ENCODE data around the gene PARD3B.

PARD3B gene

GRCh38 chr2:205361272-205361671 is 816.0 kb downstream of the PARD3B start:
- no peak overlapping the region for H3K27ac ChIP-seq
- H3K4me3 ChIP-seq, result no peak overlapping the region
- no peak for DNase-seq (ENCODE audit: low spot score)
- TF ChIP-seq, protein P1, sequence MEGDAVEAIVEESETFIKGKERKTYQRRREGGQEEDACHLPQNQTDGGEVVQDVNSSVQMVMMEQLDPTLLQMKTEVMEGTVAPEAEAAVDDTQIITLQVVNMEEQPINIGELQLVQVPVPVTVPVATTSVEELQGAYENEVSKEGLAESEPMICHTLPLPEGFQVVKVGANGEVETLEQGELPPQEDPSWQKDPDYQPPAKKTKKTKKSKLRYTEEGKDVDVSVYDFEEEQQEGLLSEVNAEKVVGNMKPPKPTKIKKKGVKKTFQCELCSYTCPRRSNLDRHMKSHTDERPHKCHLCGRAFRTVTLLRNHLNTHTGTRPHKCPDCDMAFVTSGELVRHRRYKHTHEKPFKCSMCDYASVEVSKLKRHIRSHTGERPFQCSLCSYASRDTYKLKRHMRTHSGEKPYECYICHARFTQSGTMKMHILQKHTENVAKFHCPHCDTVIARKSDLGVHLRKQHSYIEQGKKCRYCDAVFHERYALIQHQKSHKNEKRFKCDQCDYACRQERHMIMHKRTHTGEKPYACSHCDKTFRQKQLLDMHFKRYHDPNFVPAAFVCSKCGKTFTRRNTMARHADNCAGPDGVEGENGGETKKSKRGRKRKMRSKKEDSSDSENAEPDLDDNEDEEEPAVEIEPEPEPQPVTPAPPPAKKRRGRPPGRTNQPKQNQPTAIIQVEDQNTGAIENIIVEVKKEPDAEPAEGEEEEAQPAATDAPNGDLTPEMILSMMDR (IDR thresholded peaks at IDR 0.05), result no peak

DNA sequence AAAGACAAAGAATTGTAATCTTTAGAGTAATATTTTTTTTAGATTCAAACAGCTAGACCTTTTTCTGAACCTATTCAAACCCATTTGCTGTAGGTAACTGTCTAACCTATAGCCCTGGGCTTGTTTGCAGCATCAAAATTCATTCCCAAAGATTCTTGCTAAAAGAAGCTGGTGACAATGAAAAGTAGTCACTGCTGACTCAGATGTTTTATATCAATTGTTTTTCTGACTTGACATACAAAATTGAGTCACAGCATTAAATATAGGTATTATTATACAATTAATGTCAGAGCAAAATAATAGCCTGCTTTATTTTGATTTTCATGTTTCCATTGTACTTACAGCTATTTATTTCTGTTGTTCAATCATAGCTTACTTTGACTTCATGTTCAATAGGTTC is 816.7 kb downstream of the PARD3B start:
- no peak for DNase-seq (ENCODE audit: low spot score)
- H3K27ac ChIP-seq, result no peak overlapping the region
- TF ChIP-seq, protein P1 (IDR thresholded peaks at IDR 0.05), result no peak
- H3K4me3 ChIP-seq, result no peak overlapping the region

GRCh38 chr2:205364261-205364660 is 819.0 kb downstream of the PARD3B start:
- Histone ChIP-seq H3K27ac (no peak overlapping the region), H3K4me3 (no peak overlapping the region)
- no peak for DNase-seq (ENCODE audit: low spot score)
- TF ChIP-seq, protein P1 (IDR thresholded peaks at IDR 0.05), result no peak

DNA sequence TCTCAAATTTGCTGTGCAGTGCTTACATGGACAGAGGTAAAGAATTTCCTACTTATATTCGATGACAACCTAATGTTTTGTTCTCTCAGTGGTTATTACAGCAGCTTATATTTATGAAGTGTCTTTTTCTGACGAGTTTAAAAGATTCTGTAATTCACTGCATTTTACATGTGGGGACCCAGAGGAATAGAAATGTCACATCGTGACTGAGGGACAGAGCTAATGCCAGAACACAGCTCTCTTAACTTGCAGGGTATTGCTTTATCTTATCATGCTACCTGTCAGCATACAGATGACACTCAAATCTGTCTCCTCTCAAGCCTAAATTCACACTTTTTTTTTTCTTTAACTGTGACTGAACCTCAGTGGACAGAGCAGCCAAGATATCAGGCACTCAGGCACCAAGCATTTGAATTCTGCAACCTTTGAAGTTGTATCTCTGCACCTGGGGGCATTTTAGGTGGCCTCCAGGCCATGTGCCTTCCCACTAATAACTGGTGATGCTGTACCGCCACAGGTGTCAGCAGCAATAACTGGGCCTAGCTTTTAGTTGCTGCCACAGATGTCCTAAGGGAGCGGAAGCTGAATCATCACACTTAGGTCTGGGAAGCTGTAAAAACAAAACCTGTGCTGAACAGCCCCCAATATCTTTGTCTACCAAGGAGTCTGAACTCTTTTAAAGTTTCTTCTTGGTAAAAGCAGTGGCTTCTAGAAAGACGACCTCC is 821.2 kb downstream of the PARD3B start:
- TF ChIP-seq, protein P1 (IDR thresholded peaks at IDR 0.05), result no peak
- no peak overlapping the region for H3K27ac ChIP-seq
- H3K4me3 ChIP-seq, result no peak overlapping the region
- no peak for DNase-seq (ENCODE audit: low spot score)

GRCh38 chr2:205367331-205367935 is 822.2 kb downstream of the PARD3B start:
- H3K27ac ChIP-seq, result no peak overlapping the region
- DNase-seq (ENCODE audit: low spot score), result no peak
- TF ChIP-seq, protein P1 (IDR thresholded peaks at IDR 0.05), result no peak
- no peak overlapping the region for H3K4me3 ChIP-seq

DNA sequence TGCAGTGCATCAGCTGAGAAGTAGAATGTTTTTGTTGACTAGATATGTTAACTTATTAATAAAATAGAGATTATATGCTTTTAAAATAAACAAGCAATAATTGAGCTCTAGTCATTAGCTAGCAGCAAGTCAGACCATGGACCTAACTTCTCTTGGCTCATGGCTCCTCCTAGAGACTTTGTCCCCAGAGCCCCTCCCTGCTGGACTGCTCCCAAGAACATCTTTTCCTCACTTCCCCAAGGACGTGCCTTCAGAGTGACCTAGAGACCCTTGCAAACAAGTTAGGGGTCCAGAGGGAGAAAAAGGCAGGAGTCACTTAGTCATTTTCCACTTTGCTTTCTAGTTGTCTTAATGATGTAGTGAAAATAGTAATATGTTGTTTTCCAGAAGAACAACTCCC is 824.5 kb downstream of the PARD3B start:
- DNase-seq (ENCODE audit: low spot score), result no peak
- no peak overlapping the region for H3K27ac ChIP-seq

More for the DNA sequence above, 824.5 kb downstream of the PARD3B start:
- H3K4me3 ChIP-seq, result no peak overlapping the region
- TF ChIP-seq, protein P1 (IDR thresholded peaks at IDR 0.05), result no peak
